ENCODE data around the gene STXBP3. TPM values are rescaled to one million over a fixed set of nuclear protein-coding genes. Genes with fewer than 3 reads are reported as not detected.

STXBP3 gene
- total and polyA plus RNA-seq, 2 donors (not counting 1 experiment from before 2014, with no cell fraction given), result 55.3 to 71.0 TPM

DNA sequence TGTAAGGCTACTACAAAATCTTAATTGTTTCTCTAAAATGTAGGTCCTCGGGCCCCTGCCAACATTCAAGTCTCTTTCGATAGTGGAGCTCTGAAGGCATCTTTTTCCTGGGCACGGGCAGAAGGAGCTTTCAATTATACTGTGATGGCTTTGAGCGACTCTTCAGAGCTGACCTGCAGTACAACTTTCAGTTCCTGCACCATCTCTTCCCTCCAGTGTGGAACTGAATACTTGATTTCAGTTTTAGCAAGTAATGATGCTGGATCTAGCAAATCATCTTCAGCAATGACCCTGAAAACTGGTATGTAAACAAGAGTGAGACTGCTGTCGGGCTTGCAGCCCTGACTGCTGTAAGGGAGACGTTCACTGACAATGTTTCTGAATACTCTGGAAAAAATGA is 24.2 kb upstream of the STXBP3 start:
- Histone ChIP-seq H3K79me2 (ENCODE audit: control insufficient read depth, insufficient read depth, low read length) (no peaks in the 10 kb centered on the region), H3K27me3 (ENCODE audit: control insufficient read depth, insufficient read depth, low read length) (no peaks in the 10 kb centered on the region), H3K9ac (ENCODE audit: insufficient read depth, low read length) (no peak overlapping the region), H3K9me3 (ENCODE audit: control insufficient read depth, insufficient read depth, low read depth, low read length) (no peaks in the 10 kb centered on the region), H3K36me3 (ENCODE audit: control insufficient read depth, insufficient read depth, low read length) (no peaks in the 10 kb centered on the region), H3K4me1 (ENCODE audit: control insufficient read depth, extremely low read depth, insufficient read depth, low read length) (peaks cover 21% of the 10 kb centered on the region), H4K20me1 (ENCODE audit: control insufficient read depth, extremely low read depth, insufficient read depth, low read length) (no peaks in the 10 kb centered on the region), H3K4me2 (ENCODE audit: extremely low read depth, insufficient read depth, low read length) (peak overlapping the region; percentile 73), H2AFZ (ENCODE audit: low read length) (peak overlapping the region; percentile 61), H3K27ac (ENCODE audit: insufficient read depth, low read length) (peak overlapping the region; percentile 33), H3K4me3 (replicated peaks in 1 of 4; ENCODE audit: control extremely low read depth in 1 of 4, insufficient read depth in 1 of 4, low read depth in 3 of 4, low read length in 4 of 4) (peak overlapping the region; percentile 6 to 38 (median 14))
- peak in 1 of 2 donors; percentile 42 for DNase-seq (ENCODE audit: low read depth in 2 of 2)
- TF ChIP-seq, protein P1, sequence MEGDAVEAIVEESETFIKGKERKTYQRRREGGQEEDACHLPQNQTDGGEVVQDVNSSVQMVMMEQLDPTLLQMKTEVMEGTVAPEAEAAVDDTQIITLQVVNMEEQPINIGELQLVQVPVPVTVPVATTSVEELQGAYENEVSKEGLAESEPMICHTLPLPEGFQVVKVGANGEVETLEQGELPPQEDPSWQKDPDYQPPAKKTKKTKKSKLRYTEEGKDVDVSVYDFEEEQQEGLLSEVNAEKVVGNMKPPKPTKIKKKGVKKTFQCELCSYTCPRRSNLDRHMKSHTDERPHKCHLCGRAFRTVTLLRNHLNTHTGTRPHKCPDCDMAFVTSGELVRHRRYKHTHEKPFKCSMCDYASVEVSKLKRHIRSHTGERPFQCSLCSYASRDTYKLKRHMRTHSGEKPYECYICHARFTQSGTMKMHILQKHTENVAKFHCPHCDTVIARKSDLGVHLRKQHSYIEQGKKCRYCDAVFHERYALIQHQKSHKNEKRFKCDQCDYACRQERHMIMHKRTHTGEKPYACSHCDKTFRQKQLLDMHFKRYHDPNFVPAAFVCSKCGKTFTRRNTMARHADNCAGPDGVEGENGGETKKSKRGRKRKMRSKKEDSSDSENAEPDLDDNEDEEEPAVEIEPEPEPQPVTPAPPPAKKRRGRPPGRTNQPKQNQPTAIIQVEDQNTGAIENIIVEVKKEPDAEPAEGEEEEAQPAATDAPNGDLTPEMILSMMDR (conservative IDR thresholded peaks at IDR 0.05 in 1 of 2, IDR thresholded peaks at IDR 0.05 in 1 of 2; ENCODE audit: low read depth in 1 of 2, low read length in 2 of 2), result no peak
- TF ChIP-seq EZH2 (IDR thresholded peaks at IDR 0.05; ENCODE audit: low read length, missing control alignments), result no peak

DNA sequence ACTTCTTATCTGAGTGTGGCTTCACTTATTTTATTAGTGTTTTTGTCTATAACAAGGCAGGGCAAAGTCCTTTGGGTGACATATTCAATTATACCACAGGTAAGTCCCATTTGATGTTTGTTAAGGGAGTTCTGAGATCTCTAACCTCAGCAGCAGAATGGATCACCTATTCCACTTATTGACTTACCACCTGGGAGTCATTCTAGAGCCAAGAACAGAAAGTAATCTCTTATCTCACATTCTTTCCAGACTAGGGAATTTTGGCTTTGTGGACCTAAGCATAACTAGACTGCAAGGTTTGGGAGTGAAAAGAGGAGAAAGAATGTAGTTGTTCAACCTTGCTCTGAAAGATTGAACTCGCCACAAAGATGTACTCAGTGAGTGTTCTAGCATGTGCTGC is 20.6 kb upstream of the STXBP3 start:
- Histone ChIP-seq H2AFZ (ENCODE audit: low read length) (no peak overlapping the region), H3K36me3 (ENCODE audit: control insufficient read depth, insufficient read depth, low read length) (no peaks in the 10 kb centered on the region), H3K27ac (ENCODE audit: insufficient read depth, low read length) (no peak overlapping the region), H4K20me1 (ENCODE audit: control insufficient read depth, extremely low read depth, insufficient read depth, low read length) (no peaks in the 10 kb centered on the region), H3K4me2 (ENCODE audit: extremely low read depth, insufficient read depth, low read length) (no peak overlapping the region), H3K4me1 (ENCODE audit: control insufficient read depth, extremely low read depth, insufficient read depth, low read length) (peaks cover 5% of the 10 kb centered on the region), H3K27me3 (ENCODE audit: control insufficient read depth, insufficient read depth, low read length) (no peaks in the 10 kb centered on the region), H3K79me2 (ENCODE audit: control insufficient read depth, insufficient read depth, low read length) (no peaks in the 10 kb centered on the region), H3K9me3 (ENCODE audit: control insufficient read depth, insufficient read depth, low read depth, low read length) (no peaks in the 10 kb centered on the region), H3K9ac (ENCODE audit: insufficient read depth, low read length) (no peak overlapping the region), H3K4me3 (replicated peaks in 1 of 4; ENCODE audit: control extremely low read depth in 1 of 4, insufficient read depth in 1 of 4, low read depth in 3 of 4, low read length in 4 of 4) (no peak overlapping the region)
- DNase-seq (ENCODE audit: low read depth in 2 of 2), result no peak
- TF ChIP-seq, protein P1 (conservative IDR thresholded peaks at IDR 0.05 in 1 of 2, IDR thresholded peaks at IDR 0.05 in 1 of 2; ENCODE audit: low read depth in 1 of 2, low read length in 2 of 2), result no peak
- TF ChIP-seq EZH2 (IDR thresholded peaks at IDR 0.05; ENCODE audit: low read length, missing control alignments), result no peak

DNA sequence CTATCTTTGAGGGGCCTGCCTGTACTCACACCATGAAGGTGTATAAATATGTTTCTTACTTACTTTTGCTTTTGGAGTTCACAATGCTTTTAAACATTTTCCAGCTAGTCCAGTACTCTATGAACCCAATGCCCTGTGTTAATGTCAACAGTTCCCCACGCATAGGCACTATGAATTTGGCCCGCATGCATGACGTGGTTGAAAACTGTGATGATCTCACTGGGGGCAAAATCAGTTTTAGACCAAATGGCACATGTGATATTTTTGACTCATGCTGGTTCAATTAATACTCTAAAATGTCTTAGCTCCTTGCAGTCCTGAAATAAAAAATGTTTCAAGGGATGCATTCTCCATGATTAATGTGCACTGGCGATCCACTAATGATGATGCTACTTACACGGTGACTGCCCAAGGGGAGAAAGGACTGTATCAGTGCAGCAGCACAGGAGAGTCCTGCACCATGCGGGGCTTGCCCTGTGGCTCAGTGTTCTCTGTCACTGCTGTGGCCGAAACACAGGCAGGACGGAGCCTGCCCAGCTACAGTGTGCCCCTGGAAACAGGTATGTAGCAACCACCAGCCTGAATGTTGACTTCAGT is 18.0 kb upstream of the STXBP3 start:
- H3K4me1 ChIP-seq (ENCODE audit: control insufficient read depth, extremely low read depth, insufficient read depth, low read length), result no peaks in the 10 kb centered on the region
- H3K9ac ChIP-seq (ENCODE audit: insufficient read depth, low read length), result no peak overlapping the region
- no peaks in the 10 kb centered on the region for H3K27me3 ChIP-seq (ENCODE audit: control insufficient read depth, insufficient read depth, low read length)
- no peak for DNase-seq (ENCODE audit: low read depth in 2 of 2)
- H3K27ac ChIP-seq (ENCODE audit: insufficient read depth, low read length), result no peak overlapping the region
- no peaks in the 10 kb centered on the region for H4K20me1 ChIP-seq (ENCODE audit: control insufficient read depth, extremely low read depth, insufficient read depth, low read length)
- H3K4me2 ChIP-seq (ENCODE audit: extremely low read depth, insufficient read depth, low read length), result no peak overlapping the region
- no peaks in the 10 kb centered on the region for H3K79me2 ChIP-seq (ENCODE audit: control insufficient read depth, insufficient read depth, low read length)
- TF ChIP-seq, protein P1 (conservative IDR thresholded peaks at IDR 0.05 in 1 of 2, IDR thresholded peaks at IDR 0.05 in 1 of 2; ENCODE audit: low read depth in 1 of 2, low read length in 2 of 2), result no peak
- no peak for TF ChIP-seq EZH2 (IDR thresholded peaks at IDR 0.05; ENCODE audit: low read length, missing control alignments)
- no peaks in the 10 kb centered on the region for H3K36me3 ChIP-seq (ENCODE audit: control insufficient read depth, insufficient read depth, low read length)
- H2AFZ ChIP-seq (ENCODE audit: low read length), result no peak overlapping the region
- no peak overlapping the region for H3K4me3 ChIP-seq (replicated peaks in 1 of 4; ENCODE audit: control extremely low read depth in 1 of 4, insufficient read depth in 1 of 4, low read depth in 3 of 4, low read length in 4 of 4)
- H3K9me3 ChIP-seq (ENCODE audit: control insufficient read depth, insufficient read depth, low read depth, low read length), result no peaks in the 10 kb centered on the region
